ENCODE data around the gene SDF4.

SDF4 gene

GRCh38 chr1:1236176-1236763, 4.5 kb upstream of the SDF4 start:
- TF ChIP-seq CTCF (conservative IDR thresholded peaks at IDR 0.05), result no peak
- no peak for TF ChIP-seq ZFX (IDR thresholded peaks at IDR 0.05)
- H3K27ac ChIP-seq, result peak overlapping the region; percentile 100

- H3K27ac ChIP-seq, result peak overlapping the region; percentile 100; the same call in 1 of the 2 replicates
- TF ChIP-seq ZFX (IDR thresholded peaks at IDR 0.05), result no peak
- TF ChIP-seq CTCF (conservative IDR thresholded peaks at IDR 0.05), result no peak
These were observed 3.4 kb upstream of the SDF4 start for GRCh38 chr1:1235016-1235744.

GRCh38 chr1:1234180-1234808, 2.5 kb upstream of the SDF4 start:
- H3K27ac ChIP-seq, result peak overlapping the region; percentile 100
- TF ChIP-seq CTCF (conservative IDR thresholded peaks at IDR 0.05) (no peak), ZFX (IDR thresholded peaks at IDR 0.05) (no peak)

- H3K27ac ChIP-seq, result peak overlapping the region; percentile 100
- TF ChIP-seq ZFX (IDR thresholded peaks at IDR 0.05) (no peak), CTCF (conservative IDR thresholded peaks at IDR 0.05) (no peak)
These were observed 1.7 kb upstream of the SDF4 start for GRCh38 chr1:1233567-1233892.

- H3K27ac ChIP-seq, result peak overlapping the region; percentile 100
- TF ChIP-seq CTCF (conservative IDR thresholded peaks at IDR 0.05) (no peak), ZFX (IDR thresholded peaks at IDR 0.05) (peak; percentile 38; the same call in 1 of the 2 replicates)
These were observed 1.2 kb upstream of the SDF4 start for GRCh38 chr1:1232796-1233566.

GRCh38 chr1:1232208-1232795, 501 bp upstream of the SDF4 start, which contains the start of gene B3GALT6:
Gene B3GALT6 (plus strand): TSS chr1:1232237. CDS start chr1:1232279, 42 bp downstream.
- TF ChIP-seq ZFX (IDR thresholded peaks at IDR 0.05), result peak; percentile 55
- no peak for TF ChIP-seq CTCF (conservative IDR thresholded peaks at IDR 0.05)
- peak within 1 kb of the TSS; percentile 100 for H3K27ac ChIP-seq
